GM19099 (cell line): ENCODE measurements around the gene SPECC1L.

ENCODE experiments used
- POLR2A ChIP-seq: IDR thresholded peaks from 3 replicates; pipeline ENCODE4 v1.6.1; 2011; ENCODE audit warnings: low read depth; ENCODE audit not compliant: insufficient read length; ENCODE audit errors: extremely low read depth

Gene SPECC1L

GRCh38 chr22:24432059-24432853 is 161.6 kb downstream of the SPECC1L start:
- no peak for TF ChIP-seq POLR2A

- no peak for TF ChIP-seq POLR2A
These were observed 162.6 kb downstream of the SPECC1L start for GRCh38 chr22:24433001-24433827.

GRCh38 chr22:24433828-24434470 is 163.3 kb downstream of the SPECC1L start:
- peak; percentile 79 for TF ChIP-seq POLR2A

- peak; percentile 8 for TF ChIP-seq POLR2A
These were observed 164.1 kb downstream of the SPECC1L start for GRCh38 chr22:24434471-24435322.

GRCh38 chr22:24435323-24435645 is 164.7 kb downstream of the SPECC1L start:
- no peak for TF ChIP-seq POLR2A

GRCh38 chr22:24435861-24436371 is 165.3 kb downstream of the SPECC1L start:
- no peak for TF ChIP-seq POLR2A

- TF ChIP-seq POLR2A, result no peak
These were observed 165.9 kb downstream of the SPECC1L start for GRCh38 chr22:24436553-24436952.

GRCh38 chr22:24437091-24437490 is 166.5 kb downstream of the SPECC1L start:
- TF ChIP-seq POLR2A, result no peak

- no peak for TF ChIP-seq POLR2A
These were observed 167.2 kb downstream of the SPECC1L start for GRCh38 chr22:24437741-24438328.

- no peak for TF ChIP-seq POLR2A
These were observed 169.7 kb downstream of the SPECC1L start for GRCh38 chr22:24440270-24440717.

GRCh38 chr22:24440718-24441405 is 170.2 kb downstream of the SPECC1L start:
- TF ChIP-seq POLR2A, result no peak

- no peak for TF ChIP-seq POLR2A
These were observed 171.0 kb downstream of the SPECC1L start for GRCh38 chr22:24441406-24442351.
